ENCODE measurements around the gene PARD3.

PARD3 gene

DNA sequence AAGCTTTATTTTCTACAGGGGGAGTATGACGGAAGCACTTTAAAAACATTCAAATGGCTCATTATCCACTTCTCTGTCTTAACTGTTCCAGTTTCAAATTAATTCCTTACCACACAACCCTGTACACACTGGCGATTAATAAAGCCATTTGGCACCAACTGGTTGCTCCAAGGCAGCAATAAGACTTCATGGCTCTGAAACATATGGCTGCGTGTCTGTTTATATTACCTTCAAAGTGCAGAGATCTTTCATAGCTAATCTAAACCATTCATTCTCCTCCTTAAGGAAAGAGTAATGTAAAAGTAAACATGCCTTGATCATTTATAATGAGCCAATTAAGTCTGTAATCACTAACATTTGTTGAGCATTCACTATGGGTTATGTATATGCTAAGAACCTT lies 325.7 kb downstream of the PARD3 start:
- no peak overlapping the region for H3K4me3 ChIP-seq (ENCODE audit: low read length in 2 of 2)
- H3K9me3 ChIP-seq (ENCODE audit: control insufficient read depth in 2 of 2, low read length in 2 of 2) = no peaks in the 10 kb centered on the region
- H3K4me1 ChIP-seq (ENCODE audit: control insufficient read depth, insufficient read depth, low read length) = no peaks in the 10 kb centered on the region
- no peak overlapping the region for H3K27ac ChIP-seq (ENCODE audit: low read length)
- H3K9ac ChIP-seq (ENCODE audit: low read length in 2 of 2) = no peak overlapping the region
- H3K36me3 ChIP-seq (ENCODE audit: control insufficient read depth in 2 of 2, insufficient read depth in 2 of 2, low read length in 2 of 2) = no peaks in the 10 kb centered on the region
- H3K27me3 ChIP-seq (ENCODE audit: control insufficient read depth in 1 of 2, insufficient read depth in 2 of 2, low read length in 2 of 2) = no peaks in the 10 kb centered on the region

DNA sequence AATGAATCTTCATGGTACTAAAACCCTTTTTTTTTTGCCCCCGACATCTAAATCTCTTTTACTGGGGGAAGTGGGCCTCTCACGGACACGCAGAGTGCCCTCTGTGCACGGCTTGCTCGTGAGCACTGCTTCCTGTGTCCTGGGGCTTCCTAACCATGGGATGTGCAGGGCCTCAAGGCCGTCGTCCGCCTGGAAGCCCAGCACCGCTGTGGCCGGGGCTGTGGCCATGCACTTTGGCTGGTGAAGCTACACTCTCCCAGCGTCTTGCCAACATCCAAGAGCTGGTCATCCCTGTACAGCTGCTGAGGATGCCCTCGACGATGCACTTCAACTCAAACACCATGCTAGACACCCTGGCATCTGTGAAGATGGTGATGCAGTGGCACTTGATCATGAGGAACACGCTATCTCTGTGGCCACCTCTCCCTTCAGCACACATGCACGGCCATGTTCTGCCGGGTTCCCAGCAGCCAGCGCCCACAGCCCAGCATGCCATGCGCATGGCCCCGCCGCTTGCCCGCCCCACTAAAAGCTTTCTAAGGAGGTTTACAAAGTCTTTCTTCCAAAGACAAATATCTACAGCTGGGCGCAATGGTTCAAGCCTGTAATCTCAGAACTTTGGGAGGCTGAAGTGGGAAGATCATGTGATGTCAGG lies 326.5 kb downstream of the PARD3 start:
- no peak overlapping the region for H3K27ac ChIP-seq (ENCODE audit: low read length)
- H3K4me3 ChIP-seq (ENCODE audit: low read length in 2 of 2) = no peak overlapping the region
- no peaks in the 10 kb centered on the region for H3K27me3 ChIP-seq (ENCODE audit: control insufficient read depth in 1 of 2, insufficient read depth in 2 of 2, low read length in 2 of 2)
- no peaks in the 10 kb centered on the region for H3K9me3 ChIP-seq (ENCODE audit: control insufficient read depth in 2 of 2, low read length in 2 of 2)
- no peak overlapping the region for H3K9ac ChIP-seq (ENCODE audit: low read length in 2 of 2)
- H3K36me3 ChIP-seq (ENCODE audit: control insufficient read depth in 2 of 2, insufficient read depth in 2 of 2, low read length in 2 of 2) = no peaks in the 10 kb centered on the region
- H3K4me1 ChIP-seq (ENCODE audit: control insufficient read depth, insufficient read depth, low read length) = no peaks in the 10 kb centered on the region

DNA sequence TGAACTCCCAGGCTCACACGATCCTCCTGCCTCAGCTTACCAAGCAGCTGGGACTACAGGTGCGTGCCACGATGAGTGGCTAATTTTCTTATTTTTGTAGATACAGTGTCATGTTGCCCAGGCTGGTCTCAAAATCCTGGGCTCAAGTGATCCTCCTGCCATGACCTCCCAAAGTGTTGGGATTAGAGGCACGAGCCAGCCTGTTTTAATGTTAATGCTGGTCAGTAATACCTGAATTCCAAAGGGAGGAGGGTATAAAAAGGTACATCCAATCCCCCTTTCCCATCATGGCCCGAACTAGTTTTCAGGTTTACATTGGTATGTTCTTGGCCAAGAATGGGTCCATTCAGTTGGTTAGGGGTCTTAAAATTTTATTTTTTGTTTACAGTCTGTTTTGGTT lies 329.1 kb downstream of the PARD3 start:
- Histone ChIP-seq H3K9me3 (ENCODE audit: control insufficient read depth in 2 of 2, low read length in 2 of 2) (no peaks in the 10 kb centered on the region), H3K4me1 (ENCODE audit: control insufficient read depth, insufficient read depth, low read length) (no peaks in the 10 kb centered on the region), H3K27ac (ENCODE audit: low read length) (no peak overlapping the region)

DNA sequence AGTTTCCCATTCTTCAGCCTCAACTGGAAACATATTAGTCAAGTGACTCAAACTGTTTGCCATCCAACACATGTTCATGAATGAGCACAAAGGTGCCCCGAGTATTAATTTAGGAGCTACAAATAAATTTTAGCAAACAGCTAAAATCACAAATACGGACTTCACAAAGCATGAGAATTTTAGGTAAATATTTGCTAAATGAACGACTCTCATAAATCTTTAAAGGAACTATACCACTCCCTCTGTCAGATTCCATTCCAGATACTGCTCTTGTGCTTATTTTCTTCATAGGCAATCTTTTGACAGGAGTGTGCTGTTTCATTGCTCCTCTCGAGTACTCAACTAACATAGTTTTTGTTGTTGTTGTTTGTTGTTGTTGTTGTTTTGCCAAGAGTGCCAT lies 330.9 kb downstream of the PARD3 start:
- Histone ChIP-seq H3K36me3 (ENCODE audit: control insufficient read depth in 2 of 2, insufficient read depth in 2 of 2, low read length in 2 of 2) (no peaks in the 10 kb centered on the region), H3K9ac (ENCODE audit: low read length in 2 of 2) (no peak overlapping the region), H3K27me3 (ENCODE audit: control insufficient read depth in 1 of 2, insufficient read depth in 2 of 2, low read length in 2 of 2) (no peaks in the 10 kb centered on the region), H3K4me3 (ENCODE audit: low read length in 2 of 2) (no peak overlapping the region), H3K4me1 (ENCODE audit: control insufficient read depth, insufficient read depth, low read length) (no peaks in the 10 kb centered on the region), H3K9me3 (ENCODE audit: control insufficient read depth in 2 of 2, low read length in 2 of 2) (no peaks in the 10 kb centered on the region), H3K27ac (ENCODE audit: low read length) (no peak overlapping the region)

More for the DNA sequence above, 329.1 kb downstream of the PARD3 start:
- no peak overlapping the region for H3K4me3 ChIP-seq (ENCODE audit: low read length in 2 of 2)
- H3K27me3 ChIP-seq (ENCODE audit: control insufficient read depth in 1 of 2, insufficient read depth in 2 of 2, low read length in 2 of 2) = no peaks in the 10 kb centered on the region
- H3K36me3 ChIP-seq (ENCODE audit: control insufficient read depth in 2 of 2, insufficient read depth in 2 of 2, low read length in 2 of 2) = no peaks in the 10 kb centered on the region
- H3K9ac ChIP-seq (ENCODE audit: low read length in 2 of 2) = no peak overlapping the region

DNA sequence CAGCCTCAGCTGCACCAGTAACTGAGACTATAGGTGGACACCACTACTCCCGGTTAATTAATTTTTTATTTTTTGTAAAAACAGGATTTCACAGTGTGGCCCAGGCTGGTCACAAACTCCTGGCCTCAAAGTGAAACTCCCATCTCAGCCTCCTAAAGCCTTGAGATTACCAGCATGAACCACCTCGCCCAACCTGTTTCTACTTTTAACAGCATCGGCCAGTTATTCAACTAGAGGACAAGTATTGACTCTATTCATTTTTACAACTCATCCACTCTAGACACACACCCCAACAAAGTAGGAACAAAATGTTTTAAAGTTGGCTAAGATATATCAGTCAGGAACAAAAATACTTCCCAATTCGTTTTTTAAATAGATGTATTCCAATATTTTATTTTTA lies 334.8 kb downstream of the PARD3 start:
- no peaks in the 10 kb centered on the region for H3K27me3 ChIP-seq (ENCODE audit: control insufficient read depth in 1 of 2, insufficient read depth in 2 of 2, low read length in 2 of 2)
- no peak overlapping the region for H3K27ac ChIP-seq (ENCODE audit: low read length)
- H3K4me1 ChIP-seq (ENCODE audit: control insufficient read depth, insufficient read depth, low read length) = no peaks in the 10 kb centered on the region
- H3K4me3 ChIP-seq (ENCODE audit: low read length in 2 of 2) = no peak overlapping the region
- H3K9me3 ChIP-seq (ENCODE audit: control insufficient read depth in 2 of 2, low read length in 2 of 2) = no peaks in the 10 kb centered on the region
- H3K36me3 ChIP-seq (ENCODE audit: control insufficient read depth in 2 of 2, insufficient read depth in 2 of 2, low read length in 2 of 2) = no peaks in the 10 kb centered on the region
- no peak overlapping the region for H3K9ac ChIP-seq (ENCODE audit: low read length in 2 of 2)

DNA sequence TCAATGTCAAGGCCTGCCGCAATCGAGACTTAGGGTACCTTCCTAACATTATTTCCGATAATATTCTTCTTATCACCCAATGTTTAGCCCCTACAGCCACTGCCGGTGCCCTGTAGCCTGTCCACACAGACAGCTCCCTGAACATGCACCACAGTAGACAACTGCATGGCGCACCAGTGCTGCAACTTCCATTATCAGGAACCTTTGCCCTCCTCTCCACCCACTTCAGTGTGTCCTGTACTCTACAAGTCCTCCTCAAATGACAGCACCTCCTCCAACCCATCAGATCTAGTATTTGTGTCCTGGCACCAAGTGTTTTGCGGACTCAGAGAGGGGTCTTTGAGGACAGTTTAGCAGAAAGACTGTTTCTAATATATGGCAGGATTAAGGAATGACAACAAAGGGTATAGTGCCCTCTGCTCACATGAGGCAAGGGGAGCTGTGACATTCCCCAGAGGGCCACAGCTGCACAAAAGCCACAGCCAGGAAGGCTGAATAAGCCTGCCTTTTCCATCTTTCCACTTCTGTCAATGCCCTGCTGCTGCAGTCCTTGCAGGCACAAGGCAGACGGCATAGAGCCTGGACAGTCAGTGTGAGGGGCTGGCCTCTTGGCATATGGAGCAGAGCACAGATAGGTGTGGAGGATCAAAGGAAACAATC lies 335.4 kb downstream of the PARD3 start:
- H3K9me3 ChIP-seq (ENCODE audit: control insufficient read depth in 2 of 2, low read length in 2 of 2) = no peaks in the 10 kb centered on the region
- H3K4me1 ChIP-seq (ENCODE audit: control insufficient read depth, insufficient read depth, low read length) = no peaks in the 10 kb centered on the region
- H3K36me3 ChIP-seq (ENCODE audit: control insufficient read depth in 2 of 2, insufficient read depth in 2 of 2, low read length in 2 of 2) = no peaks in the 10 kb centered on the region
- no peak overlapping the region for H3K4me3 ChIP-seq (ENCODE audit: low read length in 2 of 2)
- H3K27me3 ChIP-seq (ENCODE audit: control insufficient read depth in 1 of 2, insufficient read depth in 2 of 2, low read length in 2 of 2) = no peaks in the 10 kb centered on the region
- no peak overlapping the region for H3K27ac ChIP-seq (ENCODE audit: low read length)
- H3K9ac ChIP-seq (ENCODE audit: low read length in 2 of 2) = no peak overlapping the region

DNA sequence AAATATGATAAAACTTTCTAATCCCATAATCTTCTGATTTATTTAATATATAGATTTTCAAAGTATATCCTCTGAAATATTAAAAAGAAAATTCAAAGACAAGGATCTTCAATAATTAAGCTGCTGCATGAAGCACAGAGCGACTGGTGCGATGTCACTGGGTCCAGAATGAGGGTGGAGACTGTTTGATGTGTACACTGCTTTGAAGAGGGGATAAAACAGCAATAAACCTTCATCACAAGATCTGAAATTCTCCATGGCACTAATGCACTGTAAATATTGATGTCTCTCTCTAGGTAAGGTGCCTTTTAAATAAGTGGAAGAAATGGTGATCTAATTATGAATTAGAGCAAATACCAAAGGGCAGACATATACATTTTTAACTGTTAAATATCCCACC lies 337.8 kb downstream of the PARD3 start:
- no peak overlapping the region for H3K4me3 ChIP-seq (ENCODE audit: low read length in 2 of 2)
- H3K27me3 ChIP-seq (ENCODE audit: control insufficient read depth in 1 of 2, insufficient read depth in 2 of 2, low read length in 2 of 2) = no peaks in the 10 kb centered on the region
- H3K36me3 ChIP-seq (ENCODE audit: control insufficient read depth in 2 of 2, insufficient read depth in 2 of 2, low read length in 2 of 2) = no peaks in the 10 kb centered on the region
- no peaks in the 10 kb centered on the region for H3K9me3 ChIP-seq (ENCODE audit: control insufficient read depth in 2 of 2, low read length in 2 of 2)
- H3K27ac ChIP-seq (ENCODE audit: low read length) = no peak overlapping the region
- H3K4me1 ChIP-seq (ENCODE audit: control insufficient read depth, insufficient read depth, low read length) = no peaks in the 10 kb centered on the region
- no peak overlapping the region for H3K9ac ChIP-seq (ENCODE audit: low read length in 2 of 2)

DNA sequence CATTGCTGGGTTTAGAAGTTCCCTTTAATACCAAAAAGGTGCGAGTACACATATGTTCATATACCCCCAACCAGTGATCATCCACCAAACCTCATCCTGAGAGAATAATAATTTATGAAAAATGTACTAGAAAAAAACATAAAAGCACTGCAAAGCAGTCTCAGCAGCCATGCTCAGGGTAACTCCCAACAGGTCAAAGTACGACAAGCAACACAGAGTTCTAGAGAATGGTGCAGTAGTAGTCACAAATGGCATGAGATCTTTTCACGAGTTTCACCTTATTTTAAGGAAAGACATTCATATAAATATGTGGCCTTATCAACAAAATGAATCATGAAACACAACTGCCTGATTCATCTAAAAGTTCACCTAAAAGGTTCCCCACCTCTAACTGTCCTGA lies 338.5 kb downstream of the PARD3 start:
- Histone ChIP-seq H3K4me1 (ENCODE audit: control insufficient read depth, insufficient read depth, low read length) (no peaks in the 10 kb centered on the region), H3K4me3 (ENCODE audit: low read length in 2 of 2) (no peak overlapping the region), H3K27me3 (ENCODE audit: control insufficient read depth in 1 of 2, insufficient read depth in 2 of 2, low read length in 2 of 2) (no peaks in the 10 kb centered on the region)

DNA sequence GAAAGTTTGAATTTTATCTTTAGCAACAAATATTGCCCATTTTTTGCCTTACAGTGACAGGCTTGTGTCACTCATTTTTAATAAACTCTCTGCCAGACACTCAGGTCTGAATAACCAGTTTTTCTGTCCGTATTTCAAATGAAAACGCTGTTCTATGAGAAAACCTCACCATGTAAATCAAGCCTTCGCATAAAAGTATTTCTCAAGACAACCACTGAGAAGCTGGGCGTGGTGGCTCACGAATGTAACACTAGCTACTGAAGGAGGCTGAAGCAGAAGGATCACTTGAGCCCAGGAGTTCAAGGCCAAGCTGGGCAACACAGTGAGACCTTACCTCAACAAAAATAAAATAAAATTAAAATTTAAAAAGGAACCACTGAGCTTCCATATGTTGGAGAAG lies 339.3 kb downstream of the PARD3 start:
- Histone ChIP-seq H3K27me3 (ENCODE audit: control insufficient read depth in 1 of 2, insufficient read depth in 2 of 2, low read length in 2 of 2) (no peaks in the 10 kb centered on the region), H3K4me1 (ENCODE audit: control insufficient read depth, insufficient read depth, low read length) (no peaks in the 10 kb centered on the region), H3K36me3 (ENCODE audit: control insufficient read depth in 2 of 2, insufficient read depth in 2 of 2, low read length in 2 of 2) (no peaks in the 10 kb centered on the region), H3K9me3 (ENCODE audit: control insufficient read depth in 2 of 2, low read length in 2 of 2) (no peaks in the 10 kb centered on the region), H3K4me3 (ENCODE audit: low read length in 2 of 2) (no peak overlapping the region), H3K27ac (ENCODE audit: low read length) (no peak overlapping the region), H3K9ac (ENCODE audit: low read length in 2 of 2) (no peak overlapping the region)

More for the DNA sequence above, 338.5 kb downstream of the PARD3 start:
- Histone ChIP-seq H3K9me3 (ENCODE audit: control insufficient read depth in 2 of 2, low read length in 2 of 2) (no peaks in the 10 kb centered on the region), H3K9ac (ENCODE audit: low read length in 2 of 2) (no peak overlapping the region), H3K36me3 (ENCODE audit: control insufficient read depth in 2 of 2, insufficient read depth in 2 of 2, low read length in 2 of 2) (no peaks in the 10 kb centered on the region), H3K27ac (ENCODE audit: low read length) (no peak overlapping the region)

DNA sequence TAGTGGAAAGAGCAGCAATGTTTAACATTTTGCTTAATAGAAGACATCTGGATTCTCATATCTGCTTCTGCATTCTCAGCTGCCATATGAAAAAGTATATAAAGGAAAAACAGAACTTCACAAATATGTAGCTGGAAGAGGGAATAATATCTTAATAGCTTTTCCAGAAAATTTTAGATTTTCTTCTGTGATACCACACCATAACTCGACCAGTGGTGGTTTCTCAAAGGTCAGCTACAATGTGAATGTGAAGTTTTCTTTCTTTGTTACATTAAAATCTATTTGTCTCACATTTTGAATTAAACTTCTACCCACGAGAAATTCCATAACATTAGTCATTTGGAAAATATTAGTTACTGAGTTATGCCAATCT lies 339.8 kb downstream of the PARD3 start:
- Histone ChIP-seq H3K4me3 (ENCODE audit: low read length in 2 of 2) (no peak overlapping the region), H3K27me3 (ENCODE audit: control insufficient read depth in 1 of 2, insufficient read depth in 2 of 2, low read length in 2 of 2) (no peaks in the 10 kb centered on the region), H3K27ac (ENCODE audit: low read length) (no peak overlapping the region)

DNA sequence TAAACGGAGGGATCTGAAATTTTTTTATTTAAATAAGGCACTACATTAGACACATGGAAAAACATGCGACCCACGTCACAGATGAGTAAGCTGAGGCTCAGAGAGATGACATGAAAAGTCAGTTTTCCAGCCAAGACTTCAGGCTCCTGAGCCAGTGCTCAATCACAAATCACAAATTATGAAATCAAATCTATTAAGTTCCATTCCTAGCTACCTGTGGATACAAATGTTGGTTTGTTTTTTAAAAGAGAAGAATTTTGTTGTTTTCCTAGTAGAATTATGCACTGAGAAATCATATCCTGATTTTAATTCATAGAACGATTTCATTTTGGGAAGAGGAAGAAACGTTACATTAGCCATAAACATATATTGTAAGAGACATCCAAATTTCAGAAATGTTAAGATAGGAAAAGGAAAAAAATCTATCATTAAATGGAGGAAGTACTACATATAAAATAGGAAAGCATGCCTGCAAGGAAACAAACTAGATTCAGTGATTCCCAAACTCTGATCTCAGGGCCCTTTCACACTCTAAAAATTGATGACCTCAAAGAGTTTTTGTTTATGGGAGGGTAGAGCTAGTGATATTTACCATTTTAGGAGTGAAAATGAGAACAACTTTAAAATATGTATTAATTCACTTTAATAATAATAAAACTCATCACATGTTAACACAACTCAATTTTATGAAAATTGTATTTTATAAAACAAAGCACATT lies 340.4 kb downstream of the PARD3 start:
- Histone ChIP-seq H3K36me3 (ENCODE audit: control insufficient read depth in 2 of 2, insufficient read depth in 2 of 2, low read length in 2 of 2) (peaks cover 0 to 3% of the 10 kb centered on the region in 2 donors), H3K9me3 (ENCODE audit: control insufficient read depth in 2 of 2, low read length in 2 of 2) (no peaks in the 10 kb centered on the region), H3K27ac (ENCODE audit: low read length) (no peak overlapping the region), H3K4me1 (ENCODE audit: control insufficient read depth, insufficient read depth, low read length) (no peaks in the 10 kb centered on the region), H3K27me3 (ENCODE audit: control insufficient read depth in 1 of 2, insufficient read depth in 2 of 2, low read length in 2 of 2) (no peaks in the 10 kb centered on the region), H3K4me3 (ENCODE audit: low read length in 2 of 2) (no peak overlapping the region), H3K9ac (ENCODE audit: low read length in 2 of 2) (no peak overlapping the region)

More for the DNA sequence above, 339.8 kb downstream of the PARD3 start:
- no peaks in the 10 kb centered on the region for H3K36me3 ChIP-seq (ENCODE audit: control insufficient read depth in 2 of 2, insufficient read depth in 2 of 2, low read length in 2 of 2)
- H3K9me3 ChIP-seq (ENCODE audit: control insufficient read depth in 2 of 2, low read length in 2 of 2) = no peaks in the 10 kb centered on the region
- no peaks in the 10 kb centered on the region for H3K4me1 ChIP-seq (ENCODE audit: control insufficient read depth, insufficient read depth, low read length)
- H3K9ac ChIP-seq (ENCODE audit: low read length in 2 of 2) = no peak overlapping the region

Data from stomach smooth muscle (tissue), 2 donors.